Stimulated activated CD4-positive, alpha-beta T cell treated with anti-CD3 and anti-CD28 coated beads, Interleukin-15, amount 100 ng/mL, for 1 hour (primary cell): Measurements from ENCODE around the gene SCRT2.
"Not testable (repeated sequence)": the region's sequence is repeated elsewhere in the genome, so short reads cannot be mapped to it uniquely, and the experiment has no call there.

Experiments used
- DNase-seq, 2 donors: peaks; one replicate each; pipeline ENCODE4 v3.0.0-alpha.2; 2020; ENCODE audit warnings: low read depth in 1 of 2, low spot score in 1 of 2

Gene SCRT2

DNA sequence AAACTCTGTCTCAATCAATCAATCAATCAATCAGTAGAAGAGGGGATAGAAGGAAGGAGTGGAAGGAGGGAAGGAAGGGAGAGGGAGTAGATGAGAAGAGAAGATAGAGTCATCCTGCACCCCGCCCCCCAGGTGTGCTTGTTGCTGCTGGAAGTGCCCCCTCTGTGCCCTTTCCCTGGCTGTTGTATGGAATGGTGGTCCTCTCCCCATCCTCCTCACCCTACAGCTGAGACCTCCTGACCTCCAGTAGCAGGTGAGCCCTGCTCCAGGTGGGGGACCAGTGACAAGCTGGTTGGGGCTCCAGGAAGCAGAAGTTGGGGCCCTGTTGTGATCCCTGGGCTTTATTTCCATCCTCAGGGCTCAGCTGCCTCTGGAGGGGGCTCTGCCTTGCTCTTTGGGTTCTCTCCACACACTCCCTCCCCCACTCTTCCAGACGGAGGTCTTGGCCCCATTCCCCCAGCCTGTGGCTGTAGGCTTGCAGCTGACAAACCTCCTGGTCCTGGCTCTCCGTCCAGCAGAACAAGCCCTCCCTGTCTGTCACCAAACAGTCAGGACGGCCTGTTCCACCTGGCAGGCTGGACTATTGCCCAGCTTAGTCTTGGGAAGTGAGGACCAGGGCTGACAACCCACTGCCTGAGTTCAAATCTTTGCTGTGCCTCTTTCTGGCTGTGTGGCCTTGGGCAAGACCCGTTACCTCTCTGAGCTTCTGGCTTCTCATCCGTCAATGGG is 26.0 kb upstream of the SCRT2 start:
- DNase-seq = no peak

- no peak for DNase-seq
These were observed 24.3 kb upstream of the SCRT2 start for GRCh38 chr20:699811-700338.

DNA sequence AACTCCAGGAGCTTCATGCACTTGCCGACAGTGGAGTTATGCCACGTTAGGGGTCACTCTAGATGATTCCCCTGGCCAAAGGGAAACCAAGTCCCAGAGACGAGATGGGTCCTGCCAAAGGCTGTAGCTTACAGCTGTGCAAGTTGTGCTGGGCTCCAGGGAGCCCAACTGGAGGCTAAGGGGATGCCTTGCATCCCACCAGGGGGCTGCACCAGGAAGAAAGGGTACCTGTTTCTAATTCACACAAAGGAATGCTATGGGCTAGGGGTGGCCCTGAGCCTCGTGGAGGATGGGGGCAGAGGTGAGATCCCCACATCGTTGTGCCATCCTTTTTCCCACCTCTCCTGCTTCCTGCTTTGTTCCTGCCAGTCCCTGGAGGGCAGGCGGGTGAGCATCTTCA is 23.7 kb upstream of the SCRT2 start:
- DNase-seq = no peak

DNA sequence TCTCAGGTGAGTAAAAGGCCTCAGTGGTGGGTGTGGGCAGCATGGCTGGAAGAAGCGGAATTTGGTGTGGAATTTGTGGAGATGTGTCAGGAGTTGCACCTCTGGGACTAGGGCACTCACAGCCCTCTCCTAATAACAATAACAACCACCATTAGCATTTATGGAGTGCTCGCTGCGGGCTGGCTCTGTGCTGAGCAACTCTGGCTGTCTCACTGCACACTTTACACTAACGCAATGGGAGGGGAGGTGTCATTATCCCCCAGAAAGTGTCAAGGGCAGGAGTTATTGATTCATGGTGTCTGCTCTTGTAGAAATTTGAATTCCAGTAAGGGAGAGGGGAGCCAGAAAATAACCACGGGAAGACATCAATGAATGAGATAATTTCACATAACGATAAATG is 22.7 kb upstream of the SCRT2 start:
- DNase-seq = no peak

- no peak for DNase-seq
These were observed 22.2 kb upstream of the SCRT2 start for GRCh38 chr20:697826-698225.

DNA sequence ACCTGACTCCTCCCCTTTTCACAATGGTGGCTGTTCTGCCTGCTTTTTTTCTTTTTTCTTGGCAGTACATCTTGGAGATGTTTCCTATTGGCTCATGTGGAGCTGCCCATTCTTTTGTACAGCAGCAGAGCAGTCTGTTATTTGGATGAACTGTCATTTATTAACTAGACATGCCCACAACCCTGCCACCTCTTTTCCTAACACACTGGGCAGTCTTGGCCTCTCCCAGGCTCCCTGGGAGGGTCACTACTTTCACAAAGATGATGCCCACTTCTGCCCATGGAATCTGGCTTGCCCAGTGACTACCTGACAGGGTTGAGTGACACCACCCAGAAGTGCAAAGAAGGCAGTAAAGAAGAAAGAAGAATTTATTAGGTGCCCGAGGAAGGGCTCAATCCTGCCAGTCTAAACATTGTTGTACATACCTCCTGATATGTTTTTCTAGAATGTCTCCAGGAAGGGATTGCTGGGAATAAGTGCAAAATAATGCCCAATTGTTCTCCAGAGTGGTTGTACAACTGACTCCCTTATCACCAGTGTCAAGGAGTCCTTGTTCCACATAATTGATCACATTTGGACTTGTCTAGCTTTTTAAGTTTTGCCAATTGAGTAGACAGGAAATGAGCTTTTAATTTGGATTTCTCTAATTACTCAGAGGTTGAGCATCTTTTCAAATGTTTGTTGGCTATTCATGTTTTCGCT is 19.7 kb upstream of the SCRT2 start:
- no peak for DNase-seq

DNA sequence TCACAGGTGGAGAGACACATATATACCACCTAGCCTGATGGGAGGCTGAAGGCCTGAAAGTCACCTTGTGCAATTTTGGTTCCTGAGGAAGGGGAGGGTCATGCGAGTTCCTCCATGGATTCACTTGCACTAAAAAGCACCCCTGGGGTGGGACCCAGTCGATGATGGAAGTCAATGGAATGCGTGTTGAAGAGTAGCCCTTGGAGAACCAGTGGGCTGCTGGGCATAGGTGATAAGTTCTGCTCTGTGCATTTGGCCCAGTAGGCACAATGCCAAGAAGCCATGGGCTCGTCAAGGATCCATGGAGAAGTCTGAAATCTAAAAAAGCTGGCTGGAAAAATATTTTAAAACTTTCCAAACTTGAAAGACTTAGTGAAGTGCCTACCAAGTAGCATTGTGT is 18.9 kb upstream of the SCRT2 start:
- DNase-seq = no peak

GRCh38 chr20:693786-694185 is 18.2 kb upstream of the SCRT2 start:
- DNase-seq = not testable (repeated sequence)

- DNase-seq = no peak
These were observed 16.4 kb upstream of the SCRT2 start for GRCh38 chr20:692044-692443.

GRCh38 chr20:689947-690346 is 14.3 kb upstream of the SCRT2 start:
- DNase-seq = no peak

DNA sequence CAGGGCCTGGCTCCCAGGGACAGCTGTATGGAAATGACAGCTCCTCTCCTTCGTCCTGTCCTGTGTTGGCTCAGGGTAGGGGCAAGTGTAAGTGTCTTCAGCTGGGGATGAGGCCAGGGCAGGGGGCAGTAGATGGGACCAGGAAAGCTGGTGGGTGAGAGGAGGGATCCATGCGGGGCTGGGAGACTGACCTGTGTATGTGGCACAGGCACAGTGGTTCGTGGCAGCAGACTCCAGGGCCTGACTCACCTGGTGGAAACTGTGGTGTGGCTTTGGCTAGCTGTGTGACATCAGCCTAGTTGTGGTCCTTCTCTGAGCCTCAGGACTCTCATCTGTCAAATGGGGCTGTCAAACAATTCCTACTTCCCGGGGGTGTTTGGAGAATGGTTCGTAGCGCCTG is 13.7 kb upstream of the SCRT2 start:
- no peak for DNase-seq

DNA sequence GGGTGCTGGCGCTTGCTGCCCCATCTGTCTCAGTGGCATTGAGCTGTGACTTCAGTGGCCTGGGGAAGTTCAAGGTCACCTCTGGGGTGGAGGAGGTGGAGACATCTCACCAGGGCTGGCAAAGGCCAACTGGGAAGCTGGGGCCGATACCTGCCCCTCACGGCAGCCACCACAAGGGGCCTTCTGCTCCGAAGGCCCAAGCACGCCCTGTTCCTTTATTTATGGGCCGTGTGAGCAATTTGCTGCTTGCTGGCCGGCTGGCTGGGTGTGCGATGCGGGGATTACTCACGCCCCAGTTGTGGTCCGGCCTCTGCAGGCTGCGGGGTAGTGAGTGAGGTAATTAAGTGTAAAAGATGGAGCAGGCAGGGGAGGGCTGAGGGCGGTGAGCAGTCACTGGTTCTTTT is 13.2 kb upstream of the SCRT2 start:
- no peak for DNase-seq

DNA sequence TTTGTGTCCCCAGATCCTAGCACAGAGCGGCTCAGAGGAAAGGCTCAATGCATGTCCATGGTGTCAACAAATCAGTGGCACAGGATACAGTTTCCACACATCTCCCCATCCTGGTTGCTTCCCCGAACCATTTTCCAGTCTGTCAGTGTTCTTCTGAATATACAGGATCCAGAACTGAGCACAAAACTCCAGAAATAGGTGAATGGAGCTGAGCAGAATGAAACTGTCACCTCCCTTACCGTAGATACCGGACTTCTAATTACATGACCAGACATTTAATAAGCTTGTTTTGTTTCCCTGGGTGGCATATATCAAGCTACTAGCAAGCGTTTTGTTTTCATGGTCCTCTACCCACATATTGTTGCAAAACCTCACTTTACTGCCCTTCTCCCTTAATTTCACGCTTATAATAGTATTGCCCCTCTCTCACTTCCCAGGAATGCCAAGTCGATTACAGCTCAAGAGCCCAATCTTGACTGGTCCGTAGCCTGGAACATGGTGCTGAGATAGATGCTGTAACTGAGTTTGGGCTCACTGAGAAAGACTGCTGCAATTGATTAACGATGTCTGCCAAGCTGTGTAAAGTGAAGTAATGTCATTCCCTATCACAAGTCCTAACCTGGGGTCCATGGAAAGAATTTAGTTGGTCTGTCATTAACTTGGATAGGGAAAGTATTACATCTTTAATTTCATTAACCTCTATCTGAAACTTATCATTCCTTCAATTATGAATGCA is 12.0 kb upstream of the SCRT2 start:
- DNase-seq = no peak

- DNase-seq = no peak
These were observed 9.2 kb upstream of the SCRT2 start for GRCh38 chr20:684676-685319.

DNA sequence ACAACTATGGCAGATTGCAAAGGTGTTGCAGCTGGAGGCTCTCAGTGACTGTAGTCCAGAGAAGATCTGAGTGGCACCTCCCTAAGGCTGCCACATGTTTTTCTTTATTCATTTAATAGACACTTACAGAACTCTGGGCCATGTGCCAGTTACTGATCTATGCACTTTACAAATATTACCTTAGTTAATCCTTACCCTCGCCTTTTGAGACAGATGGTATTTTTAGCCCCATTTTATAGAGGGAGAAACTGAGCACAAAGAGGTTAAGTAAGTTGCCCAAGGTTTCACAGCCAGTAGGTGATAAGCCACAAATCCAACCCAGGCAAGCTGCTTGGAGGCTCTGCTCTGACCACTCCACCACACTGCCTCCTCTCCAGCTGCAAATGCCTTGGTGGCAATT is 6.5 kb upstream of the SCRT2 start:
- no peak for DNase-seq

DNA sequence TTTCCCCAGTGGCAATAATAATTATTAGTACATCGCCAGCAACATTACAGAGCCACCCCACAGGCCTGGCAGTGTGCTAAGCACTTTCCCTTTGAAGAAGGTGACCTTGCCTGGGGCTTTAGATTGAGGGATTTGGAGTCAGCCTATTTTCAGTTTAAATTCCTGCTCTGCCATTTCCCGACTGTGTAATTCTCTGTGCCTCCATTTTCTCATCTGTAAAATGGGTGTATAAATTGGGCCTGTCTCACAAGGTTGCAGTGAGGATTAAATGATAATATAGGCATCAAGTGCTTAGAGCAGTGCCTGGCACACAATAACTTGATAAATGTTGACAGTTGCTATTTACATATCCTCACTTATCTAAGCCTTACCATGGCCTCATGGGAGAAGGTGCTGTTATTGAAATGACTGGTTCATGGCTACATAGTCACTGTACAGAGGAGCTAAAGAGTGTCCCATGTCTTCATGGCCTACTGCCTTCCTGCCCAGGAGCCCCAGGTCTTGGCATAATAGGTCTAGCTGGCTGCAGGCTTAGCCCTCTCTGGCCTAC is 5.1 kb upstream of the SCRT2 start:
- DNase-seq = no peak

- no peak for DNase-seq
These were observed 2.4 kb upstream of the SCRT2 start for GRCh38 chr20:677957-678356.

DNA sequence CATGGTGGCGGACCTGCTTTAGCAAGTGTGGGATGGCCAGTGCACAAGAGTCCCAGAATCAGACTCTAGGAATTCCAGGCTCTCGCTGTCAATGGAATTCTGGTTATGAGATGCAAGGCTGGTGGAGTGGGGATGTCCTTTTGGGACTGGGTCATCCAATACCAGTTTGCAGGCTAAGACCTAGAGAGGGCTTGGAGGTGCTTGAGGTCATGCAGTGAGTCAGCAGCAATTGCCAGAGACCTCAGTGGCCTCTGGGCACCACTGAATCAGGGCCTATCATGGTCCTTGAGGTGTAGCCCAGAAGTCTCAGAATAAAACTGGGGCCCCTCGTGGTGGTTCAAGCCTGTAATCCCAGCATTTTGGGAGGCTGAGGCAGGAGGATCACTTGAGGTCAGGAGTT is 1.4 kb upstream of the SCRT2 start:
- no peak for DNase-seq

GRCh38 chr20:676315-676937 is 824 bp upstream of the SCRT2 start:
- no peak for DNase-seq

GRCh38 chr20:675033-675452 is 559 bp downstream of the SCRT2 start:
- no peak for DNase-seq

DNA sequence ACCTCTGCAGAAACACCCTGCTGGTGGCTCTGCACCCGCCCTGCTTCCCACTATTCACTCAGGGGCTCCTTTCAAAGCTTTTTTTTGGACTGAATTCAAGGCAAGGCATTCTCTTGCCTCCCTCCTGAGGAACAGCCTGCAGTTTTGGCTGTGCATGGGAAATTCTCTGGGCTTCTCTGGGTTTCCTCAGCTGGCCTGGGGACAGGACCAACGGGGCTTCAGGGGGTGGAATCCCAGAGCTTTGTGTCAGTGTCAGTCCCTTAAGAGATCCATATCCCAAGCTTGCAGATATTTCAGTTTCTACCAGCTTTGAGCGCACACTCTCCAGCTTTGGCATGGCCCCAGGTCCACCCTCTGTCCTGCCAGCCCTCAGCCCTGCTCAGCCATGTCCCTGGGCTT is 2.0 kb downstream of the SCRT2 start:
- no peak for DNase-seq
